GM19438 (cell line): ENCODE data around the gene DDX51.
"Not testable (repeated sequence)": the region's sequence is repeated elsewhere in the genome, so short reads cannot be mapped to it uniquely, and the experiment has no call there.

Experiments
- ATAC-seq: cut with Tn5 transposase; IDR thresholded peaks from one replicate; pipeline ENCODE4 v1.9.1; 2021; ENCODE audit warnings: low read depth; ENCODE audit not compliant: unreplicated experiment

Gene DDX51

GRCh38 chr12:132123970-132124765, 20.0 kb downstream of the DDX51 start:
- ATAC-seq: no peak

DNA sequence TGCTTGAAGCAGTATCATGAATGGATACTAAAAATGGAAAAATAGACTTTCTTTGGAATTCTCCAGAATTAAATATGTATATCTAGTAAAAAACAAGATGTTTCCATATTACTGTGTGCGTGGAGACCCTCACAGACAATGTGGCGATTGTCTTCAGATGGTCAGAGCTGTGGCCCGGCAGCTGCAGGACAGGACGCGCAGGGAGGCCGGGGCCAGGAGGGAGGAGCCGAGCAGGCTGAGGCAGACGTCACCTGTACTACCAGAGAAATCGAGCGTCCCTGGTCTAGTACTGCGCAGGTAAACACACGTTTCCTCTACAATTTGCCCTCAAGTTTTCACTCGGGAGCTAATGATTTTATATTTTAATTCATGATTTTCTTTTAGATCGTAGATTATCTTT, 22.8 kb downstream of the DDX51 start:
- no peak for ATAC-seq

DNA sequence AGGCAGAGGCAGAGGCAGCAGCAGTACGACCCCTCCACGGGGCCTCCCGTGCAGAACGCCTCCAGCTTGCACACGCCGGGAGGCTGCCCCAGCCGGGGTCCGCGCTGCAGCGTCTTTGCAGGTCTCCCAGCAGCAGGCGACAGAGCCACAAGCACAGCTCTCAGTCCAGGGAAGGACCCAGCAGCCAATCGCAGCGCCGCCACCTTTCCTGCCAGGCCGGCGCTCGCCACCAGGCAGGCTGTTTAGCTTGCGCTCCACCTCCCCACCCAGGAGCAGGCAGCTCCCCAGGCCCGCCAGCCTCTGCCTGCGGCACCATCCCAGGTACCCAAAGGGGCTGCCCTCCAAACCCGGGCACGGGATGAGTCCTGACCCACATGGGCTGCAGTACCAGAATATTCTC, 25.2 kb downstream of the DDX51 start:
- no peak for ATAC-seq

DNA sequence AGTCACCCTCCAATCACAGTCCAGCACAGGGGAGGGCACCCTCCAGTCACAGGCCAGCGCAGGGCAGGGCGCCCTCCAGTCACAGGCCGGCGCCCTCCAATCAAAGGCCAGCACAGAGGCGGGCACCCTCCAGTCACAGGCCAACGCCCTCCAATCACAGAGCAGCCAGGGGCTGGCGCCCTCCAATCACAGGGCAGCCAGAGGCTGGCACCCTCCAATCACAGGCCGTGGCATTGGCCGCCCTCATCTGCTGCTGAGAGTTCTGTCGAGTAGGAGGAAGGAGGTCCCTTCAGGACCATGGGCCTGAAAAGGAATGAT, 26.6 kb downstream of the DDX51 start:
- ATAC-seq: no peak

GRCh38 chr12:132116709-132117557, 27.2 kb downstream of the DDX51 start:
- ATAC-seq: no peak

GRCh38 chr12:132115500-132115899, 28.6 kb downstream of the DDX51 start:
- no peak for ATAC-seq

GRCh38 chr12:132114667-132115066, 29.5 kb downstream of the DDX51 start:
- ATAC-seq: no peak

DNA sequence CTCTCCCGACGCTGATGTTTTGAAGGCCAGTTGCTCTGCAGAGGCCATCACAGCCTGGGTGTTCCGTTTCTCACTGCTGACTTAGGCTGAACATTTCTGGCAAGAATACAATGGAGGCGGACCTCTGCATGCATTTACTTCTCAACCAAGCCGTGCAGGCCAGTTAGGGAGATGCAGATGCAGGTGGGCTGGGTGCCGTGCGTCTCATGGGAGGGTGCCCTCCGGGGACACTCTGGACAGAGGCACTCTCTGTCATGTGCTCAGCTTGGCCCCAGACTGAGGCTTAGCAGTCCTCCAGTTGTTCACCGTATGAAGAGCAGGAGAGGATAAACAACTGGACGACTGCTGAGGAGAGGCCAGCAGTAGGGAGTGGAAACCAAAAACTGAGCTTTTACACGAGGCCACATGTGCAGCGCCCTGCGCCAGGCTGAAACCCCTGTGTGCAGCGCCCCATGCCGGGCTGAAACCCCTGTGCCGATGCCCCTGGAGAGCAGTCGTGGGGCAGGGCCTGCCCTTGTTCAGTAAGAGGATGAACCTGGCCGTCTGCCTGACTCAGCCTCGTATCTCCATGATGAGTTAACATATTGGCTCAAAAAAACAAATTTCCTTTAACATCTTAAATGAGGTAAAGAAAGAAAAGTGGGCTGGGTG, 32.3 kb downstream of the DDX51 start:
- no peak for ATAC-seq

DNA sequence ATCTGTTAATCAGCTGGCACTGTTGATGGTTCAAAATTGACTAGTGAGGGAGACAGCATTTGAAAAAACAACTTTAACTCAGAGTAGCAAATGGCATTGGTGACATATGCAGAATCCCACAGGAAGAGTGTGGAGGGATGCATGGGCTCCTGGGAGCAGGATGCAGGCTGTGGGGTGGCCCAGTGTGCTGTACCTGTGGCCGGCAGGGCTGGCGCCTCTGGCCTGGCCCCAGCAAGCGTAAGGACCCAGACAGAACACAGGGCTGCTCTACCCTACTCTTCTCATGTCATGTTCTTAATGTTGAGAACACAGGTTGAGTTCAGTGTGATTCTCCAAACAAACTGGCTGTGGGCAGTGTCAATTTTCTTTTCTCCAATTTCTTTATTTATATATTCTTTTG, 33.4 kb downstream of the DDX51 start:
- ATAC-seq: no peak

GRCh38 chr12:132109741-132110140, 34.4 kb downstream of the DDX51 start:
- no peak for ATAC-seq

GRCh38 chr12:132108211-132108832, 35.8 kb downstream of the DDX51 start:
- ATAC-seq: no peak

GRCh38 chr12:132106921-132107320, 37.2 kb downstream of the DDX51 start:
- no peak for ATAC-seq

DNA sequence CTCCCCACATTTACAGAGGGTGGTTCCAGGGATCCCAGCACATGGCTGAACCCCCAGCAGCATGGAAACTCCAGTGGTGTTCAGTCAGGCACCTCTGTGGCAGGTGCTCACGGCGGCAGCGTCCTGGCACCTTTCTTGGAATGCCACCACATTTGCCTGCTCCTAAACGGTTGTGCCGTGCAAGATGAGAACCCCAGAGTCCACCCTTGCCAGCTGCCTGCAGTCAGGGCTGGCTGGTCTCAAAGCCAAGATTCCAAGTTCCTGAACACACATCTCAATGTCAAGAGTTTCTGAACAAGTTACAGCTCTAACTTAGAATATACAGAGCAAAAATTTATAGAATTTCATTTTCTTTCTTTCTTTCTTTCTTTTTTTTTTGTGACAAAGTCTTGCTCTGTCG, 38.7 kb downstream of the DDX51 start:
- ATAC-seq: no peak

- no peak for ATAC-seq
Observed at GRCh38 chr12:132103542-132104308, 40.4 kb downstream of the DDX51 start.

DNA sequence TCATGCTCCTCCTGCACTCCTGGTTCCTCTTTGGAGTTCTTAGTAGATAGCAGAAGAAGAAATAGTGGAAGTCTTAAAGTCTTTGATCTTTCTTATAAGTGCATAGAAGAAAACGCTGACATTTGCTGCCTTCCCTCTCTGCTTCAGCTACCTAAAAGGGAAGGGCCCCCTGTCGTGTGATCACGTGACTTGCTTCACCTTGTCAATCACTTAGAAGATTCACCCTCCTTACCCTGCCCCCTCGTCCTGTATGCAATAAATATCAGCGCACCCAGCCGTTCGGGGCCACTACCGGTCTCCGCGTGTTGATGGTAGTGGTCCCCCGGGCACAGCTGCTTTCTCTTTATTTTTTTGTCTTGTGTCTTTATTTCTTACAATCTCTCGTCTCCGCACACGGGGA, 41.0 kb downstream of the DDX51 start:
- not testable (repeated sequence) for ATAC-seq

DNA sequence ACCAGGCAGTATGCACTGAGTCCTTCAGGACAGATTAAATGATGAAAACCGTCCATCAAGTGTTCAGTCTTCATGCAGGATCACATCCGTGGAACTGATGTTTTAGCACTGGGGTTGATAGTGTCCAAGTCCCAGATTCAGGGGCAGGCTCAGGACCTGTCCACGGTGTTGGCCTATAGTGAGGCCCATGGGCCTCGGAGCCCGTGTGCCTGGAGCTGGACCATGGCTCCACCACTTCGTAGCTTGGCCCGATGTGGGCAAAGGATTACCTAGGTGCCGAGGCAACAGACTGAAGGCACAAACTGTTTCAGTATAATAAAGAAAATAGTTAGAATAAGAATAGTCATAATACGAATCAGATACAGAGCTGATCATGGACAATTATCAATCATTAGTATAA, 41.8 kb downstream of the DDX51 start:
- ATAC-seq: no peak

DNA sequence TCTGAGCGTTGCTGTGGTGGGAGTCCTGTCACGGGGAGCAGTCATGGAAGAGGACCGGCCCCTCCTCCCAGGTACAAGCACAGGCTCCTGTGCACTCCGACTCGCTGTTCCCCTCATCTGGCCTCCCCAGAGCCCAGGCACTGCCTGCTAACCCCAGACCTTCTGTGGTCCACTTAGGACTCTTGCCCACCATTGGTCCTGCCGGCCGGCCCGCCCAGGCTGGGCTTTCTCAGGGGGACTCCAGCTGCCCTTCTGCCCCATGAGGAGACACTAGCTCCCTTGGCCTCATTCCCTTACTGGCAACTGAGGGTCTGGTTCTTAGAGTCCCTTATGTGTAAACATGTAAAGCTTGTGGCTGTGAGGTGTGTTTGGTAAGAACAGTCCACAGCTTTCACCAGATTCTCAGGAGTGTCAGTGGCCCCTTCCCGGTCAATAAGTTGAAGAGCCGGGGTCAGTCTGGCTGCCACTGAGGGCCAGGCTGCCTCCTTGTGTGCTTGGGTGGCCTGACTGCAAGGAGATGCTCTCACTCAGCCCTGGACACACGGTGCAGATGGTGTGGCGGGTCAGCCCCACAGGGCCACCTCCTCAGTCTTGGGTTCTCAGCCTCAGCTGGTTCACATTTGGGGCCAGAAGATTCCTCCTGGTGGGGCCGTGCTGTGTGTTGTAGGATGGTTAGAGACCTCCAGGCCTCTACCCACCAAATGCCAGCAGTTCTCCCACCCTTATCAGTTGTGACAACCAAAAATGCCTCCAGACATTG, 43.6 kb downstream of the DDX51 start:
- no peak for ATAC-seq

DNA sequence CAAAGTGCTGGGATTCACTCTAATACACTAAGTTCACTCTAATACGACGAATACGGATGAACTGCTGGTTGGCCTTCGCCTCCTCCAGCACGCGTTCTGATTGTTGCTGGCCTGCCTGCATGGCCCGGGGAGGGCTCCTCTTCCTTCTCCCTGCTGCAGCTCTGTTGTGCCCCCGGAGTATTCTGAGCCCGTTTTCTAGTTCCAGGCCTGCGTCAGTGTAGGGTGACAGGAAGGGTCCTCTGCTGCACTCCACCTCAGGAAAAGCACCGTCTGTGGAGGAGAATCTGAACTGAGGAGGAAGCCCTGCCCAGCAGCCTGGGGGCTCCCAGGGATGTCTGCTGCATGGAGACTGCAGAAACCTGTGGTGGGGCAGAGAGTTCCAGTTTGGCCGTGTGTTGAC, 44.4 kb downstream of the DDX51 start:
- no peak for ATAC-seq

- ATAC-seq: no peak
Observed at GRCh38 chr12:132095520-132096409, 48.4 kb downstream of the DDX51 start.
